Adrenal gland (tissue), 12 donors: ENCODE data around the gene LRP2. TPM values are rescaled to one million over a fixed set of nuclear protein-coding genes. Genes with fewer than 3 reads are reported as not detected.

Experiments used
- DNase-seq, 7 donors: peaks; one replicate each; pipeline ENCODE4 v3.0.0-alpha.2; 2019 to 2020
- H3K27ac ChIP-seq, 5 donors: fragments of 200-600 bp; sonication (generic) in 4 of 5; 1 replicate in 3 of 5; 2 replicates in 2 of 5; pipeline versions ENCODE4 v1.5.1 to v1.8.0; 2016 to 2020; ENCODE audit warnings: mild to moderate bottlenecking in 1 of 5
- H3K27me3 ChIP-seq: fragments of 200-600 bp; 2 replicates; pipeline ENCODE4 v1.8.0; 2021
- H3K36me3 ChIP-seq, 2 donors: fragments of 200-600 bp; replicated peaks in 1 of 2; 1 replicate in 1 of 2; 2 replicates in 1 of 2; pipeline versions ENCODE4 v1.5.1 to v1.8.0; 2018 to 2022
- H3K4me1 ChIP-seq, 2 donors: fragments of 200-600 bp; replicated peaks in 1 of 2; 1 replicate in 1 of 2; 2 replicates in 1 of 2; pipeline versions ENCODE4 v1.5.1 to v1.8.0; 2018 to 2021
- H3K4me3 ChIP-seq, 4 donors: fragments of 200-600 bp; sonication (generic) in 3 of 4; one replicate each; pipeline ENCODE4 v1.5.1; 2016 to 2018
- H3K9me3 ChIP-seq, 3 donors: fragments of 200-600 bp; sonication (generic) in 1 of 3; replicated peaks in 1 of 3; 1 replicate in 2 of 3; 2 replicates in 1 of 3; pipeline versions ENCODE4 v1.5.1 to v1.8.0; 2016 to 2021
- CTCF ChIP-seq, 6 experiments: fragments of 450-650 bp in 4 of 6; fragments of 200-600 bp in 2 of 6; sonication (generic) in 1 of 6; IDR thresholded peaks; 1 replicate in 5 of 6; 2 replicates in 1 of 6; pipeline versions ENCODE4 v1.5.1 to v1.8.0; 2016 to 2021; ENCODE audit warnings: antibody characterized with exemption in 6 of 6, mild to moderate bottlenecking in 2 of 6, moderate library complexity in 1 of 6
- POLR2A ChIP-seq, 2 donors: fragments of 450-650 bp; IDR thresholded peaks; one replicate each; pipeline ENCODE4 v1.6.1; 2017; ENCODE audit warnings: antibody characterized with exemption in 2 of 2, mild to moderate bottlenecking in 2 of 2, moderate library complexity in 1 of 2
- WGBS, 4 donors: extraction: QIAGEN DNeasy Blood & Tissue Kit in 2 of 4; methylation state at CpG; one replicate each; pipeline versions ENCODE4 v1.1.5 to v1.1.7; 2013 to 2017; 5-methylcytosine and 5-hydroxymethylcytosine counted together
- intact Hi-C, 2 donors: fragments of 100-400 bp; cut with DNase I; formaldehyde crosslinking; loops; one replicate each; pipeline versions ENCODE4 v1.14.1 to v1.15.0; 2022 to 2023
- polyA plus RNA-seq, 3 donors: library from polyadenylated mRNA; stranded (reverse); fragments of 200-250 nt in 2 of 3; fragments of 350-450 nt in 1 of 3; fragmentation: Illumina TruSeq in 1 of 3; extraction: RNeasy Lipid Tissue Mini Kit (QIAGEN cat#74804) in 1 of 3; gene quantifications; one replicate each; pipeline ENCODE4 v1.2.3, GENCODE V29; 2013 to 2014
- total RNA-seq, 9 donors: library from RNA; depleted of rRNA in 4 of 9; stranded (reverse); fragments of >200 nt in 4 of 9; fragments of 120-200 nt in 1 of 9; fragmentation: NEBNext Ultra II Directional in 1 of 9; extraction: Animal tissue kit (Norgen Biotek cat#: 25700) in 1 of 9; gene quantifications; one replicate each; pipeline versions ENCODE4 v1.1.0 to v1.2.4, GENCODE V29; 2013 to 2023
- donor health status: healthy with polysubstance abuse.
- donor health status: Bipolar disorder and iron deficiency.
- donor health status: DM: yes; HTN: yes; CAD: no.
- donor health status: DM: no; HTN: no; CAD: no.
- donor health status: DM: no; HTN: no; CAD: no.
- donor health status: DM: yes; HTN: yes; CAD: no.

LRP2 gene
- total and polyA plus RNA-seq, 12 donors, result 0.04 to 0.43 (median 0.10) TPM; not detected in 8

- WGBS, 4 donors, result 61 to 74% (median 68%) methylated on average over 4 of the region's 4 CpGs
- H3K4me3 ChIP-seq, result no peak overlapping the region
- no peaks in the 10 kb centered on the region for H3K36me3 ChIP-seq
- no peak for DNase-seq
- no peak overlapping the region for H3K27ac ChIP-seq
- no peaks in the 10 kb centered on the region for H3K4me1 ChIP-seq
- H3K27me3 ChIP-seq, result no peaks in the 10 kb centered on the region
- intact Hi-C loops, result no loop called here
- H3K9me3 ChIP-seq, result no peaks in the 10 kb centered on the region
- no peak for TF ChIP-seq CTCF (IDR thresholded peaks at IDR 0.05)
- TF ChIP-seq POLR2A (IDR thresholded peaks at IDR 0.05), result no peak
Measured at GRCh38 chr2:169210917-169211316, 151.4 kb downstream of the LRP2 start.

DNA sequence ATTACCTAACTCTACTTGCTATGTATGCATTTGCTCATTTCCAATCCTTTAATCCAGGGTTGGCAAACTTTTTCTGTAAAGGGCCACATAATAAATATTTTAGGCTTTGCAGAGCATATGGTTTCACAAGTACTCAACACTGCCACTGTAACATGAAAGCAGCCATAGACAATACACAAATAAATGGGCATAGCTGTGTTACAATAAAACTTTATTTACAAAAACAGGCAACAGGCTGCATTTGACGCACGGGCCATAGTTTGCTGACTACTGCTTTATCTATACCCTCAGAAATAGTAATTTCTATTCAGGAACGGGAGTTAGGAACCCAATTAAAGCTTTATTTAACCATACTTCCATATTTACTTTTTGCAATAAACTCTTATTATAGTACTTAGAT, 154.3 kb downstream of the LRP2 start:
- no peak for DNase-seq
- intact Hi-C loops, result no loop called here
- H3K27ac ChIP-seq, result no peak overlapping the region
- no peaks in the 10 kb centered on the region for H3K9me3 ChIP-seq
- no peaks in the 10 kb centered on the region for H3K4me1 ChIP-seq
- H3K4me3 ChIP-seq, result no peak overlapping the region
- no peak for TF ChIP-seq POLR2A (IDR thresholded peaks at IDR 0.05)
- TF ChIP-seq CTCF (IDR thresholded peaks at IDR 0.05), result no peak
- no peaks in the 10 kb centered on the region for H3K36me3 ChIP-seq
- no peaks in the 10 kb centered on the region for H3K27me3 ChIP-seq
- WGBS, 4 donors, result 79 to 93% (median 89%) methylated on average over 3 of the region's 3 CpGs

DNA sequence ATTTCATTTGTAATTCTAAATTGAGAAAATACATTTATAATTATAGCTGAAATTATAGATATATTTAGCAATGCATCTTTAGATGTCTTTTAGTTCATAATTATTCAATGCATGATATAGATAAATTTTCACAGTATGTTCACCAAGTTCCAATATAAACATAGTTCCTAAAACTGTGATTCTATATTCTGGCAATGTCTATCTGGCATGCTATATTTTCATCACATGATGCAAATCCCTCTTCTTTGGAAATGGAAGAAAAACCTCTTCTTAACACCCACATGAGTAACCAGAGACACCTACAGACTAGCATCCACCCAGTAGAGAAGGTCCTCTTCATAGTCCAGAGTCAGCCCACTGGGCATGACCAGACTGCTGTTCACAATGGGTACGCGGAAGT, 157.2 kb downstream of the LRP2 start:
- Histone ChIP-seq H3K4me3 (no peak overlapping the region), H3K27ac (no peak overlapping the region), H3K9me3 (no peaks in the 10 kb centered on the region), H3K27me3 (no peaks in the 10 kb centered on the region), H3K36me3 (no peaks in the 10 kb centered on the region), H3K4me1 (no peaks in the 10 kb centered on the region)
- 76 to 100% (median 97%) methylated on average over 2 of the region's 2 CpGs for WGBS, 4 donors
- intact Hi-C loops, result no loop called here
- no peak for DNase-seq
- TF ChIP-seq CTCF (IDR thresholded peaks at IDR 0.05) (no peak), POLR2A (IDR thresholded peaks at IDR 0.05) (no peak)

GRCh38 chr2:169203952-169204351, 158.4 kb downstream of the LRP2 start:
- H3K27ac ChIP-seq, result no peak overlapping the region
- intact Hi-C loops, result no loop called here
- no peaks in the 10 kb centered on the region for H3K9me3 ChIP-seq
- H3K4me1 ChIP-seq, result no peaks in the 10 kb centered on the region
- TF ChIP-seq CTCF (IDR thresholded peaks at IDR 0.05), result no peak
- TF ChIP-seq POLR2A (IDR thresholded peaks at IDR 0.05), result no peak
- no peak overlapping the region for H3K4me3 ChIP-seq
- WGBS, 4 donors, result 82 to 88% (median 85%) methylated on average over 8 of the region's 8 CpGs
- no peaks in the 10 kb centered on the region for H3K27me3 ChIP-seq
- DNase-seq, result no peak
- no peaks in the 10 kb centered on the region for H3K36me3 ChIP-seq
